Erythroblast (primary cell): ENCODE results near the gene BMPER.

ENCODE experiments used
- GATA1 ChIP-seq: IDR thresholded peaks from 2 replicates; pipeline ENCODE4 v1.6.1; 2011; ENCODE audit warnings: low read depth, mild to moderate bottlenecking, control low read depth, low read length, moderate library complexity
- POLR2A ChIP-seq: IDR thresholded peaks from 2 replicates; pipeline ENCODE4 v1.6.1; 2011; ENCODE audit warnings: mild to moderate bottlenecking, low read length

GRCh38 chr7:33881316-33881715 lies 24.0 kb upstream of the BMPER start:
- TF ChIP-seq POLR2A (no peak), GATA1 (no peak)
